HepG2 (cell line): ENCODE results near the gene MARCHF6.

Experiments
- MAX ChIP-seq: IDR thresholded peaks from 2 replicates; pipeline ENCODE4 v1.6.1; 2012; ENCODE audit warnings: inconsistent platforms
- MBD4 ChIP-seq: IDR thresholded peaks from 2 replicates; pipeline ENCODE4 v1.6.1; 2012; ENCODE audit warnings: low read length, inconsistent platforms, borderline replicate concordance
- MXI1 ChIP-seq: IDR thresholded peaks from 3 replicates; pipeline ENCODE4 v1.6.1; 2012; ENCODE audit warnings: low read depth, low read length, inconsistent platforms, borderline replicate concordance
- NCOA2 ChIP-seq: sonication (generic); formaldehyde crosslinking; IDR thresholded peaks from 2 replicates; pipeline ENCODE4 v1.8.0; 2022; ENCODE audit warnings: inconsistent platforms
- SMARCE1 ChIP-seq: fragments of 450-650 bp; IDR thresholded peaks from 2 replicates; pipeline ENCODE4 v1.6.1; 2017; ENCODE audit warnings: borderline replicate concordance
- ZFYVE20 ChIP-seq: sonication (generic); formaldehyde crosslinking; IDR thresholded peaks from 2 replicates; pipeline ENCODE4 v1.8.0; 2023; ENCODE audit warnings: low read depth, mild to moderate bottlenecking, moderate library complexity, missing genetic modification reagents, borderline replicate concordance

GRCh38 chr5:10306114-10306513 is 47.4 kb upstream of the MARCHF6 start:
- TF ChIP-seq MXI1: no peak
- no peak for TF ChIP-seq NCOA2
- no peak for TF ChIP-seq SMARCE1
- TF ChIP-seq MAX: no peak
- no peak for TF ChIP-seq ZFYVE20 (CRISPR knock-in tag)
- TF ChIP-seq MBD4: no peak
